Non-pigmented ciliary epithelial cell (primary cell): ENCODE measurements around the gene TTC8.
A peak's percentile ranks its signal among the peaks of the same experiment; 100 is the strongest.
"Not testable (repeated sequence)": the region's sequence is repeated elsewhere in the genome, so short reads cannot be mapped to it uniquely, and the experiment has no call there.

Experiments
- DNase-seq: peaks from one replicate; pipeline ENCODE4 v3.0.0-alpha.2; 2010; ENCODE audit warnings: low read depth

Gene TTC8

DNA sequence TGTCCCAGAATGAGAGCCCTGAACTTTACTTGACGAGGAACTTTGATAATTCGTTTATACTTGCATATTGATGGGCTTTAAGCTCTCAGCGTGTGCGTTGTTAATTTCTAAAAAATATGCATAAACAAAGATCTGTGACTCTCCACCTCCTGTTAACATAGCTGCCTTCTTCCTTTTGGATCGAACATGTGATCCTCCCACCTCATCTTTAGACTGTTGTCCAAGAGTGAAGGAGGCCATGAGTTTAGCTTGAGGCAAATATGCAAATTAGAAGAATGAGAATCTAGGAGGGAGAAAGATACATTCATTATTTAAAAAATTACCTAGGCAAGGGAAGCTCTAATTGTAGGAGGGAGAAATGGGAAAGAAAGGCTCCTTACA lies 617 bp downstream of the TTC8 start:
- DNase-seq = no peak

- no peak for DNase-seq
Measured at GRCh38 chr14:88825503-88825902, 1.1 kb downstream of the TTC8 start.

DNA sequence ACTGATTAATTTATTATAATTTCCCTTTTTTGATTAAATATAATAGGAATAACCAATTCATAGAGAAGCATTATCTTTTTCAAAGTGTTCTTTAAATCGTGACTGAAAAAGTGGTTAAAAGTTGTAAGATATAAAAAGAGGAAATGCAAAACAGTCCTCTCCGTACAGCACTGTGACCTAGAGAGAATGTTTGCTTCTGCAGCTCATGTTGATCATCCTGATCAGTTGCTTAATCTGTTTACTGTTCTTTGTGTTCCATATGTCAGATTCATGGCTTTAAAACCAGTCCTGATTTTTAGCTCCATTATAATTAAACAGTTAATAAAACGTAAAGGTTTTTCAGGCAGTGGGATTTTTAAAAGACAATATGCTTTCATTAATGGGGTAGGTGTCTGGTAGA lies 4.7 kb downstream of the TTC8 start:
- no peak for DNase-seq

DNA sequence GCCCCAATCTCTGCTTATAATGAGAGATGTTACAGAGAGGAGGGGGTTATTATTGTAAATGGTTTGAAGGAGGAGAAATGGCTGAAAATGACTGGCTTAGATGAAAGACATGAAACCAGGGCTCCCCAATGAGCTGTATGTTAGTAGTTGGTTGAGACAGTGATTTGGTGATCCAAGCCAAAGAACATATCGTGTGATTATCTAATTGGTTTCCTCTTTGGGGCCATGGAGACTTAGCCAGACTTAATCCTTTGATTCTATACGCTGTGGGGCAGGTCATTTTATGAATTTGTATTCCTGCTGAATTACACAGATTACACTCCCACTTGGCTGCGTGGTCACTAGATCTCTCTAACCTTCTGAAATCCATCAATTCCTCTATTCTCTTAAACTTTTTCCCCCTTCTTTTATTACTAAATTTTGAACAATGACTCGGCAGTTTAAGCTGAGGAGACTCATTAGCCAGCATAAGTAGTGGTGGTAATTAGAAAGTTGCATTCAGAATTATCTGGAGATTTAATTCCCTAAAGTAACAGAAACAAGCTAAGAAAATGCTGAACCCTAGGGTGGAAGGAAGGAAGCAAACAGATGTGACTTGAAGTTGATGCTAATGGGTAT lies 5.3 kb downstream of the TTC8 start:
- DNase-seq = no peak

- DNase-seq = no peak
Measured at GRCh38 chr14:88831284-88831683, 6.8 kb downstream of the TTC8 start.

DNA sequence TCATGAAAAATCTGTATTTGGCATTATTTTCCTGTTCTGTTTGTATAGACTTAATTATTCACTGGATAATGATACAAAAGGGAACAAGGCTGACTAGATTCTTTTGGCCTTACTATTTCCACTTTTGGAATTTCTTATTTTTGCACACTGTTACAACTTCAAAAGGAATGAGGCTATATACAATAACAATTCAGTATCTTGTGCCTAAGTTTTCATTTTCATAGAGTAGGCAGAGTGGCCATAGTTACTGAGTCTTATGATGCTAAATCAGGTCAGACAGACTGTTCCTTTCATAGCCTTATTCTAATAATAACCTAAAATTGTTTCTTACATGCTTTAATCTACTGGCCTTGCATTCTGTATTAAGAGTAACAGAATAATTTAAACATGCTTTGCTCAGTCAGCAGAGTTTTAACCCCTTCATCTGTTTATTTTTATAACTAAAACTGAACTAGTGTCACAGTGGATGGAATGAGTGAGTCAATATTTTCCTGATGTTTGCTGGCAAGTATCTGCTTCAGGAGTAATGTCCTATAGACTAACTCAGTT lies 10.5 kb downstream of the TTC8 start:
- no peak for DNase-seq

DNA sequence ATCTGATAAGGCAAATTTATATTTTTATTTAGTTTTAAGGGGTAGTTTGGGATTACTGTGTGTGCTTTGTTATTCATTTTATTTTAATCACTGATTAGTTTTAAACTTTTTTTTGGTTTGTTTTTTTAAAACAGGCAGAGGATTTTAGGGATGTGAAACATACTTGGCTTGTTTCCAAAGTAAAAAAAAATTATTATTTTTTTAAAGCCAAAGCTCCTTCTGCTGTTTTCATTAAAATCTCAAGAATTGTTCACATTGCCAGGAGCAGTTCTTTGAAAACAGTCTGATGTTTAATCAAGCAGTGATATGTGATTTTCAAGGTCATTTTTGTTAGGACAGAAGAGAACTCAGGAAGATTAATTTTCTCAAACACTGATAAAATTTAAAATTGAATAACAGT lies 11.2 kb downstream of the TTC8 start:
- DNase-seq = no peak

DNA sequence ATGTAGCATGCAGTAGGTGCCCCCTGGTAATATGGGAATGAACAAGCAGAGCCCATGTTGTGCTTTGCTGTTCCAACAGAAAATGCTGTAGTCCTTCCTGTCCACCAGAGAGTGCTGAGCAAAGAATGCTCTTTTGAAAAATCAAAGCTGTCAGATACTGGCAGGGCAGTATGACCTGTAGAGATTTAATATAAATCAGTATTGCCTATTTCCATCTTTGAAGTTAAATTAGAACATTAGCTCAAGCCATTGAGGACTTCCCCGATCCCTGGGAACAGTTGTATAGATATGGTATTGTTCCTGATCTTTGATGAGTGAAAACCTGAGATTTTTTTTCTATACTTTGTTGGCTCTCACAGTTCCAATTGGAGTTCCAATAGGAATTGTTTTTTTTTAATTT lies 13.0 kb downstream of the TTC8 start:
- DNase-seq = no peak

DNA sequence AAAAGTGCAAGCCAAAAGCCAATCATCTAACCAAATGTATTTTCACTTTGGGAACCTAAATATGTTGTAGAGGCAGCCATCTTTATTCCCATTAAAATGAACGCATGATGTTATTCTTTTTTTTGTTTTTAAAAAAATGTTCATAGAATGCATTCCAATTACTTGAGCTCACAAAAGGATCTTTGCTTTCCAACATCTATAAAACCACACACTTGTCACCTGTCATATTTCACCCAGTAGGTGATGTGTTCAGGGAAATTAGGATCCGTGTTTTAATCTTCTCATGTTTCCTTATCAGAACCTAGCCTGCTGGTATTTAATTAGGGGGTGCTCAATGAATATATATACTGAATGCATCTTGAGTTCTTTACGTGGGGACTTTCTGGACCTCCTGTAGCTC lies 13.6 kb downstream of the TTC8 start:
- no peak for DNase-seq

GRCh38 chr14:88840926-88841325 lies 16.5 kb downstream of the TTC8 start:
- no peak for DNase-seq

DNA sequence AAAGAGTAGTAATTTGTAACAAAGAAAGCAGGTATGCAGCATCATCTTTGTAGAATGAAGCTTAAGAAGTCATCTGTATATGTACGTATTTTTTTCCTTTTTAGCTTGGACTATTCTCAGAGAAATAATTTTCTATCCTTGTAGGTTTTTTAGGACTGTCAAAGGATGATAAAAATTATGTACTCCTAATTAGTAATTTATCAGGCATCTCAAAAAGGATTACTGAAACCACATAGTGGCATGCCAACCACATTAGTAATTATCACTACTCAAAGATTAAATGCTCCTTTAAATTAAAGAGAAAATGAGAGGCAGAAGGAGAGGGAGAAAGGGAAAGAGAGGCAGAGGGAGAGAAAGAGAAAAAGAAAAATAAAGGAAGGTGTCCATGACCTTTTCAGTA lies 17.3 kb downstream of the TTC8 start:
- no peak for DNase-seq

- no peak for DNase-seq
Measured at GRCh38 chr14:88842414-88842813, 18.0 kb downstream of the TTC8 start.

- DNase-seq = no peak
Measured at GRCh38 chr14:88844980-88845491, 20.6 kb downstream of the TTC8 start.

- DNase-seq = no peak
Measured at GRCh38 chr14:88848571-88848970, 24.1 kb downstream of the TTC8 start.

DNA sequence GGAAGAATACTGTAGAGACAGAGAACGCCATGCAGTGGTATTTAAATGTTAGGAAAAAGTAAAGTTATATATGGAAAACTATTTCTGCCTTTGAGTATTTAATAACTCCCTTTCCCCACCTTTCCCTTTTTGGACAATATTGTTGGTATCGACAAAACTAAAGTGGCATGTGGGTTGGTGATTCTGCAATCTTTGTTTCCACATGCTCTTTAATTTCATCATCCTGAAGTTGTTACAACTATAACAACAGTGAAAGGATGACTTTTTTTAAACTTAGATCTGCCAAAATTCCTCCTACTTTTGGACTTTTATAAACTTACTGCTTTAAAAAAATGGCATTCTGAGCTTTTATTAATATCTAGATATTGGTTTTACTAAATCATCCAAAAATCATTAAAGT lies 25.3 kb downstream of the TTC8 start:
- DNase-seq = no peak

GRCh38 chr14:88851587-88851986 lies 27.1 kb downstream of the TTC8 start:
- DNase-seq = no peak

GRCh38 chr14:88852632-88853031 lies 28.2 kb downstream of the TTC8 start:
- DNase-seq = no peak

DNA sequence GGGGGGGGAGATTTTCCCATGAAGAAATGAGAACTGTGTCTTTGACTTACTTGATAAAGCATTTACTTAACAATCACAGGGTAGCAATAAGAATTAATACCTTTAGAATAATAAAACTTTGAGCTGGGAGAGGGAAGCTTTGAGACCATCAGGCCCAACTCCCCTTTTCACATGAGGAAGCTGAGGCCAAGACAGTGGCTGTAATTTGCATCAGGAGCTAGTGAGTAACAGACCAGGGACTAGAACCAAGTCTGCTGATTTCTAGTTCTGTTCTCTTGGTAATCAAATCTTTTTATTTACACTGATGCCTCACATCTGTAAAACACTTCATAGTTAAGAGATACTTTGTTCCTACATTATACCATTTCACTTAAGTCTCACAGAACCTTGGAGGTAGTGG lies 28.7 kb downstream of the TTC8 start:
- DNase-seq = no peak

GRCh38 chr14:88856786-88857366 lies 32.4 kb downstream of the TTC8 start:
- no peak for DNase-seq

GRCh38 chr14:88857861-88858260 lies 33.4 kb downstream of the TTC8 start:
- not testable (repeated sequence) for DNase-seq

DNA sequence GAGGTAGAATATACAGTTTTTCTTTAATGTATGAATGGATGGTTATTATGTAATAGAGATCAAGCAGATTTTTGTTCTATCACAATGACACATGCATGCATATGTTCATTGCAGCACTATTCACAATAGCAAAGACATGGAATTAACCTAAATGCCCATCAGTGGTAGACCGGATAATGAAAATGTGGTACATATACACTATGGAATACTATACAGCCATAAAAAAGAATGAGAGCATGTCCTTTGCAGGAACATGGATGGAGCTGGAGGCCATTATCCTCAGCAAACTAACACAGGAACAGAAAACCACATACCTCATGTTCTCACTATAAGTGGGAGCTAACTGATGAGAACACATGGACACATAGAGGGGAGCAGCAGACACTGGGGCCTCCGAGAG lies 34.7 kb downstream of the TTC8 start:
- not testable (repeated sequence) for DNase-seq

GRCh38 chr14:88863167-88863566 lies 38.7 kb downstream of the TTC8 start:
- DNase-seq = no peak

- DNase-seq = no peak
Measured at GRCh38 chr14:88864198-88864597, 39.7 kb downstream of the TTC8 start.

GRCh38 chr14:88866305-88866704 lies 41.9 kb downstream of the TTC8 start:
- peak; percentile 52 for DNase-seq
